SK-N-SH treated with all-trans-retinoic acid at 6 μM for 48 hours (cell line): ENCODE measurements around the gene ZNF30.

Source experiments
- ATAC-seq: fragments of 200-7000 bp; cut with Tn5 transposase; 3 replicates; pipeline ENCODE4 v1.9.1; 2020; ENCODE audit warnings: mild to moderate bottlenecking, moderate library complexity
- ARNTL ChIP-seq: fragments of 450-650 bp; formaldehyde crosslinking; IDR thresholded peaks from 2 replicates; pipeline ENCODE4 v1.5.0; 2020; ENCODE audit warnings: low read depth, mild to moderate bottlenecking, moderate library complexity, borderline replicate concordance
- BACH2 ChIP-seq: fragments of 250-450 bp; sonication (Bioruptor Pico); IDR thresholded peaks from 2 replicates; pipeline ENCODE4 v1.9.0; 2021; ENCODE audit warnings: mild to moderate bottlenecking, borderline replicate concordance
- CSDC2 ChIP-seq: fragments of 250-450 bp; sonication (Bioruptor Pico); IDR thresholded peaks from 2 replicates; pipeline ENCODE4 v1.5.0; 2020; ENCODE audit warnings: mild to moderate bottlenecking, moderate library complexity
- CSRNP3 ChIP-seq: fragments of 250-450 bp; sonication (Bioruptor Pico); IDR thresholded peaks from 2 replicates; pipeline ENCODE4 v1.5.1; 2021; ENCODE audit warnings: mild to moderate bottlenecking, moderate library complexity
- ESRRG ChIP-seq: fragments of 250-450 bp; sonication (Bioruptor Pico); IDR thresholded peaks from 2 replicates; pipeline ENCODE4 v1.6.1; 2021; ENCODE audit warnings: mild to moderate bottlenecking
- GLIS3 ChIP-seq: fragments of 250-450 bp; sonication (Bioruptor Pico); IDR thresholded peaks from 2 replicates; pipeline ENCODE4 v1.5.0; 2020; ENCODE audit warnings: mild to moderate bottlenecking, moderate library complexity
- ISL1 ChIP-seq: fragments of 250-450 bp; sonication (Bioruptor Pico); IDR thresholded peaks from 2 replicates; pipeline ENCODE4 v2.1.2; 2022; ENCODE audit warnings: mild to moderate bottlenecking, moderate library complexity
- OSR1 ChIP-seq: fragments of 250-450 bp; sonication (Bioruptor Pico); IDR thresholded peaks from 2 replicates; pipeline ENCODE4 v1.8.0; 2022; ENCODE audit warnings: moderate library complexity, mild to moderate bottlenecking, inconsistent platforms
- PPARA ChIP-seq: fragments of 250-450 bp; sonication (Bioruptor Pico); IDR thresholded peaks from 2 replicates; pipeline ENCODE4 v1.5.0; 2020; ENCODE audit warnings: mild to moderate bottlenecking, borderline replicate concordance
- RARB ChIP-seq: fragments of 250-450 bp; sonication (Bioruptor Pico); IDR thresholded peaks from 2 replicates; pipeline ENCODE4 v1.8.0; 2021; ENCODE audit warnings: mild to moderate bottlenecking, moderate library complexity
- SNAI2 ChIP-seq: fragments of 250-450 bp; sonication (Bioruptor Pico); IDR thresholded peaks from 2 replicates; pipeline ENCODE4 v1.5.0; 2020; ENCODE audit warnings: mild to moderate bottlenecking, moderate library complexity
- TCF4 ChIP-seq: fragments of 250-450 bp; sonication (Bioruptor Pico); IDR thresholded peaks from 2 replicates; pipeline ENCODE4 v1.8.0; 2021; ENCODE audit warnings: mild to moderate bottlenecking, moderate library complexity, borderline replicate concordance
- TOX ChIP-seq: fragments of 250-450 bp; sonication (Bioruptor Pico); IDR thresholded peaks from 2 replicates; pipeline ENCODE4 v1.8.0; 2021; ENCODE audit warnings: mild to moderate bottlenecking, moderate library complexity, borderline replicate concordance
- TSHZ2 ChIP-seq: fragments of 250-450 bp; sonication (Bioruptor Pico); IDR thresholded peaks from 2 replicates; pipeline ENCODE4 v1.5.0; 2020; ENCODE audit warnings: mild to moderate bottlenecking, moderate library complexity
- ZC3H10 ChIP-seq: fragments of 250-450 bp; sonication (Bioruptor Pico); IDR thresholded peaks from 2 replicates; pipeline ENCODE4 v1.5.1; 2021; ENCODE audit warnings: mild to moderate bottlenecking, moderate library complexity
- ZFP3 ChIP-seq: fragments of 250-450 bp; sonication (Bioruptor Pico); IDR thresholded peaks from 2 replicates; pipeline ENCODE4 v1.5.0; 2020; ENCODE audit warnings: mild to moderate bottlenecking, moderate library complexity
- ZFP30 ChIP-seq: fragments of 450-650 bp; formaldehyde crosslinking; IDR thresholded peaks from 2 replicates; pipeline ENCODE4 v1.5.0; 2022; ENCODE audit warnings: mild to moderate bottlenecking, moderate library complexity
- ZNF565 ChIP-seq: fragments of 450-650 bp; formaldehyde crosslinking; conservative IDR thresholded peaks from 2 replicates; pipeline ENCODE4 v1.5.0; 2020; ENCODE audit warnings: low read depth, mild to moderate bottlenecking, moderate library complexity
- ZNF70 ChIP-seq: fragments of 450-650 bp; formaldehyde crosslinking; IDR thresholded peaks from 2 replicates; pipeline ENCODE4 v1.5.0; 2020; ENCODE audit warnings: mild to moderate bottlenecking, moderate library complexity
- ZNF8 ChIP-seq: fragments of 450-650 bp; formaldehyde crosslinking; IDR thresholded peaks from 2 replicates; pipeline ENCODE4 v1.5.0; 2020; ENCODE audit warnings: mild to moderate bottlenecking, moderate library complexity
- TF ChIP-seq, protein P1 (sequence below): fragments of 250-450 bp; sonication (Bioruptor Pico); IDR thresholded peaks from 2 replicates; pipeline ENCODE4 v1.8.0; 2020; ENCODE audit warnings: mild to moderate bottlenecking, moderate library complexity, borderline replicate concordance
- TF ChIP-seq, protein P2 (sequence below): fragments of 250-450 bp; sonication (Bioruptor Pico); IDR thresholded peaks from 2 replicates; pipeline ENCODE4 v1.5.1; 2020; ENCODE audit warnings: low read depth, mild to moderate bottlenecking, moderate library complexity

ZNF30 gene

GRCh38 chr19:34984287-34984686 is 57.6 kb downstream of the ZNF30 start:
- TF ChIP-seq ISL1 = no peak
- TF ChIP-seq CSDC2 (CRISPR knock-in tag) = no peak
- no peak for TF ChIP-seq CSRNP3 (CRISPR knock-in tag)
- no peak for TF ChIP-seq TSHZ2 (CRISPR knock-in tag)
- TF ChIP-seq ZNF565 (CRISPR knock-in tag) = no peak
- no peak for TF ChIP-seq TCF4 (CRISPR knock-in tag)
- no peak for TF ChIP-seq OSR1 (CRISPR knock-in tag)
- TF ChIP-seq, protein P1, sequence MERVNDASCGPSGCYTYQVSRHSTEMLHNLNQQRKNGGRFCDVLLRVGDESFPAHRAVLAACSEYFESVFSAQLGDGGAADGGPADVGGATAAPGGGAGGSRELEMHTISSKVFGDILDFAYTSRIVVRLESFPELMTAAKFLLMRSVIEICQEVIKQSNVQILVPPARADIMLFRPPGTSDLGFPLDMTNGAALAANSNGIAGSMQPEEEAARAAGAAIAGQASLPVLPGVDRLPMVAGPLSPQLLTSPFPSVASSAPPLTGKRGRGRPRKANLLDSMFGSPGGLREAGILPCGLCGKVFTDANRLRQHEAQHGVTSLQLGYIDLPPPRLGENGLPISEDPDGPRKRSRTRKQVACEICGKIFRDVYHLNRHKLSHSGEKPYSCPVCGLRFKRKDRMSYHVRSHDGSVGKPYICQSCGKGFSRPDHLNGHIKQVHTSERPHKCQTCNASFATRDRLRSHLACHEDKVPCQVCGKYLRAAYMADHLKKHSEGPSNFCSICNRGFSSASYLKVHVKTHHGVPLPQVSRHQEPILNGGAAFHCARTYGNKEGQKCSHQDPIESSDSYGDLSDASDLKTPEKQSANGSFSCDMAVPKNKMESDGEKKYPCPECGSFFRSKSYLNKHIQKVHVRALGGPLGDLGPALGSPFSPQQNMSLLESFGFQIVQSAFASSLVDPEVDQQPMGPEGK (CRISPR knock-in tag) = no peak
- no peak for TF ChIP-seq RARB
- TF ChIP-seq PPARA = no peak
- no peak for TF ChIP-seq SNAI2 (CRISPR knock-in tag)
- no peak for TF ChIP-seq ESRRG
- no peak for TF ChIP-seq ZNF70
- no peak for TF ChIP-seq ZNF8
- no peak for TF ChIP-seq BACH2
- TF ChIP-seq, protein P2, sequence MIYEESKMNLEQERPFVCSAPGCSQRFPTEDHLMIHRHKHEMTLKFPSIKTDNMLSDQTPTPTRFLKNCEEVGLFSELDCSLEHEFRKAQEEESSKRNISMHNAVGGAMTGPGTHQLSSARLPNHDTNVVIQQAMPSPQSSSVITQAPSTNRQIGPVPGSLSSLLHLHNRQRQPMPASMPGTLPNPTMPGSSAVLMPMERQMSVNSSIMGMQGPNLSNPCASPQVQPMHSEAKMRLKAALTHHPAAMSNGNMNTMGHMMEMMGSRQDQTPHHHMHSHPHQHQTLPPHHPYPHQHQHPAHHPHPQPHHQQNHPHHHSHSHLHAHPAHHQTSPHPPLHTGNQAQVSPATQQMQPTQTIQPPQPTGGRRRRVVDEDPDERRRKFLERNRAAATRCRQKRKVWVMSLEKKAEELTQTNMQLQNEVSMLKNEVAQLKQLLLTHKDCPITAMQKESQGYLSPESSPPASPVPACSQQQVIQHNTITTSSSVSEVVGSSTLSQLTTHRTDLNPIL (CRISPR knock-in tag) = no peak
- no peak for TF ChIP-seq TOX (CRISPR knock-in tag)
- ATAC-seq = no peak

DNA sequence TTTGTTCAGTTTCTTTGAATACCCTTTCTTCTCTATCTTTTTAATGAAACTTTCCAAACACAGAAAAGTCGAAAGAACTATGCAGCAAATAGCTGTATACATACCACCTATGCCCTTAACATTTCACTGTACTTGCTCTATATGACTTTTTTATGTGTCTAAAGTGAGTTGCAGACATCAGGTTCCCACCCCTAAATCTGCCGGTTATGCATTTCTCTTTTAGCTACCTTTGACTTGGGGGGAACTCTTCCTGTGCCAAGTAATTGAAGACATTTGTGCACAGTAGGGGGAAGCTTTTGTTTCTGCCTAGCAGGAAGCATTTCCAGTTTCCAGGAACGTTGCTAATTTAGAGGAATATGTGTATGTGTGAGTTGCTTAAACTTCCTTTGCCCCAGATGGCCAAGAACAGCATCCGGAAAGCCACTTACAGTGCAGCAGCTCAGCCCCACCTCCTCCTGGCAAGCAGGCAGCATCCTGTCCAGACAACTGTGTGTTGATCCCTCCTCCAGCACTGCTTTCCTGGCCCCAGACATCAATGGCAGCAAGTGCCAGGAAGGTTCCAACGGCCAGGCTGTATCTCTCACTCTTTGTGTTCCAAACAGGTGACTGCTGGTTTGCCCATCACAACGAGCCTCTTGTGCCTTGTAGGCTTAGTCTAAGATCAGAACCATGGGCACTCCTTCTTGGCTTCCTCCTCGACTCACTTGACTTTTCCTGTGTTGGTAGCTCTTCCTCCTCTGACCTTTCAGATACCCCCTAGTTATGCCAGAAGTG is 58.7 kb downstream of the ZNF30 start:
- TF ChIP-seq SNAI2 (CRISPR knock-in tag) (no peak), ZNF8 (no peak), PPARA (no peak), ZC3H10 (CRISPR knock-in tag) (no peak), ISL1 (no peak), BACH2 (no peak), ZNF565 (CRISPR knock-in tag) (no peak), GLIS3 (CRISPR knock-in tag) (no peak)
- TF ChIP-seq, protein P1 (CRISPR knock-in tag) = no peak
- TF ChIP-seq, protein P2 (CRISPR knock-in tag) = no peak
- peak; percentile 40; the same call in 2 of the 3 replicates for ATAC-seq

DNA sequence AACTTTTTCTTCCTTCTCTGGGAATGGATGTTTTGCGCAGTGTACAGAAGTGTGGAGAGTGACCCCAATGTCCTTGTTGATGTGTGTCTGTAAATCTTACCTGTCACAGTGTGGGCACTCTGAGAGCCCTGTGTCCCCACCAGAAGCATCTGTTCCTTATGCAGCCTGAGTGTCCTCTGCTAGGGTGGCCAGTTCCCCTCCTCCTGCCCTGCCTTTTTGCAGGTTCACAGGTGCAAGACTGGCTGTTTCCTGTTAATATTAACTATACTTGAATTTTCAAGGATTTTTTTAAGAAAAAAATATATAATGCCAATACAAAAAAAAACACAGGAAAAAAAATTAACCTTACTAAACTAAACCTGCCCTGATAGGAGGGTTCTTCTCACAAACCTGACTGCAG is 61.4 kb downstream of the ZNF30 start:
- ATAC-seq = no peak
- TF ChIP-seq ZNF565 (CRISPR knock-in tag) (no peak), RARB (no peak), ZFP30 (CRISPR knock-in tag) (no peak), CSRNP3 (CRISPR knock-in tag) (no peak), ZC3H10 (CRISPR knock-in tag) (no peak), ZFP3 (CRISPR knock-in tag) (no peak), PPARA (no peak), ARNTL (CRISPR knock-in tag) (no peak), TCF4 (CRISPR knock-in tag) (no peak)
- TF ChIP-seq, protein P2 (CRISPR knock-in tag) = no peak
